ENCODE results near the gene HARS1. TPM values are rescaled to one million over a fixed set of nuclear protein-coding genes. Genes with fewer than 3 reads are reported as not detected.
"Not testable (repeated sequence)": the region's sequence is repeated elsewhere in the genome, so short reads cannot be mapped to it uniquely, and the experiment has no call there.

The HARS1 gene
- total and polyA plus RNA-seq, 2 donors (not counting 1 experiment from before 2014, with no cell fraction given), result 53.2 to 85.8 TPM

GRCh38 chr5:140718266-140718592, 27.1 kb upstream of the HARS1 start:
- Histone ChIP-seq H3K27ac (ENCODE audit: insufficient read depth, low read length) (no peak overlapping the region), H2AFZ (ENCODE audit: low read length) (no peak overlapping the region), H3K36me3 (ENCODE audit: control insufficient read depth, insufficient read depth, low read length) (no peaks in the 10 kb centered on the region), H4K20me1 (ENCODE audit: control insufficient read depth, extremely low read depth, insufficient read depth, low read length) (no peaks in the 10 kb centered on the region), H3K79me2 (ENCODE audit: control insufficient read depth, insufficient read depth, low read length) (no peaks in the 10 kb centered on the region), H3K9me3 (ENCODE audit: control insufficient read depth, insufficient read depth, low read depth, low read length) (no peaks in the 10 kb centered on the region), H3K9ac (ENCODE audit: insufficient read depth, low read length) (no peak overlapping the region), H3K27me3 (ENCODE audit: control insufficient read depth, insufficient read depth, low read length) (no peaks in the 10 kb centered on the region), H3K4me1 (ENCODE audit: control insufficient read depth, extremely low read depth, insufficient read depth, low read length) (no peaks in the 10 kb centered on the region), H3K4me3 (replicated peaks in 1 of 4; ENCODE audit: control extremely low read depth in 1 of 4, insufficient read depth in 1 of 4, low read depth in 3 of 4, low read length in 4 of 4) (no peak overlapping the region), H3K4me2 (ENCODE audit: extremely low read depth, insufficient read depth, low read length) (no peak overlapping the region)
- no peak for TF ChIP-seq CTCF (conservative IDR thresholded peaks at IDR 0.05 in 1 of 2, IDR thresholded peaks at IDR 0.05 in 1 of 2; ENCODE audit: low read depth in 1 of 2, low read length in 2 of 2)
- no peak for TF ChIP-seq EZH2 (IDR thresholded peaks at IDR 0.05; ENCODE audit: low read length, missing control alignments)
- DNase-seq (ENCODE audit: low read depth in 2 of 2), result no peak

GRCh38 chr5:140716238-140716637, 25.1 kb upstream of the HARS1 start:
- H3K4me1 ChIP-seq (ENCODE audit: control insufficient read depth, extremely low read depth, insufficient read depth, low read length); DNase-seq (ENCODE audit: low read depth in 2 of 2); H3K79me2 ChIP-seq (ENCODE audit: control insufficient read depth, insufficient read depth, low read length); H3K27me3 ChIP-seq (ENCODE audit: control insufficient read depth, insufficient read depth, low read length); H3K36me3 ChIP-seq (ENCODE audit: control insufficient read depth, insufficient read depth, low read length); H3K9ac ChIP-seq (ENCODE audit: insufficient read depth, low read length); H3K27ac ChIP-seq (ENCODE audit: insufficient read depth, low read length); H3K4me3 ChIP-seq (replicated peaks in 1 of 4; ENCODE audit: control extremely low read depth in 1 of 4, insufficient read depth in 1 of 4, low read depth in 3 of 4, low read length in 4 of 4); H3K4me2 ChIP-seq (ENCODE audit: extremely low read depth, insufficient read depth, low read length); H4K20me1 ChIP-seq (ENCODE audit: control insufficient read depth, extremely low read depth, insufficient read depth, low read length); H2AFZ ChIP-seq (ENCODE audit: low read length); H3K9me3 ChIP-seq (ENCODE audit: control insufficient read depth, insufficient read depth, low read depth, low read length): not testable (repeated sequence)

GRCh38 chr5:140713562-140714094, 22.5 kb upstream of the HARS1 start:
- no peak for DNase-seq (ENCODE audit: low read depth in 2 of 2)
- H3K36me3 ChIP-seq (ENCODE audit: control insufficient read depth, insufficient read depth, low read length), result no peaks in the 10 kb centered on the region
- H3K4me1 ChIP-seq (ENCODE audit: control insufficient read depth, extremely low read depth, insufficient read depth, low read length), result no peaks in the 10 kb centered on the region
- H2AFZ ChIP-seq (ENCODE audit: low read length), result no peak overlapping the region
- no peaks in the 10 kb centered on the region for H3K9me3 ChIP-seq (ENCODE audit: control insufficient read depth, insufficient read depth, low read depth, low read length)
- H4K20me1 ChIP-seq (ENCODE audit: control insufficient read depth, extremely low read depth, insufficient read depth, low read length), result no peaks in the 10 kb centered on the region
- H3K4me3 ChIP-seq (replicated peaks in 1 of 4; ENCODE audit: control extremely low read depth in 1 of 4, insufficient read depth in 1 of 4, low read depth in 3 of 4, low read length in 4 of 4), result no peak overlapping the region
- H3K27ac ChIP-seq (ENCODE audit: insufficient read depth, low read length), result no peak overlapping the region
- no peaks in the 10 kb centered on the region for H3K27me3 ChIP-seq (ENCODE audit: control insufficient read depth, insufficient read depth, low read length)
- no peak overlapping the region for H3K9ac ChIP-seq (ENCODE audit: insufficient read depth, low read length)
- no peaks in the 10 kb centered on the region for H3K79me2 ChIP-seq (ENCODE audit: control insufficient read depth, insufficient read depth, low read length)
- TF ChIP-seq EZH2 (IDR thresholded peaks at IDR 0.05; ENCODE audit: low read length, missing control alignments) (no peak), CTCF (conservative IDR thresholded peaks at IDR 0.05 in 1 of 2, IDR thresholded peaks at IDR 0.05 in 1 of 2; ENCODE audit: low read depth in 1 of 2, low read length in 2 of 2) (no peak)
- no peak overlapping the region for H3K4me2 ChIP-seq (ENCODE audit: extremely low read depth, insufficient read depth, low read length)

Data from fibroblast of lung (primary cell).